ENCODE measurements around the gene EPHB1. TPM values are rescaled to one million over a fixed set of nuclear protein-coding genes. Genes with fewer than 3 reads are reported as not detected.

The EPHB1 gene
- total RNA-seq, 5 donors from 2014 or later (not counting 1 experiment from before 2014, with no cell fraction given): 0.28 to 0.72 (median 0.31) TPM; not detected in 1

DNA sequence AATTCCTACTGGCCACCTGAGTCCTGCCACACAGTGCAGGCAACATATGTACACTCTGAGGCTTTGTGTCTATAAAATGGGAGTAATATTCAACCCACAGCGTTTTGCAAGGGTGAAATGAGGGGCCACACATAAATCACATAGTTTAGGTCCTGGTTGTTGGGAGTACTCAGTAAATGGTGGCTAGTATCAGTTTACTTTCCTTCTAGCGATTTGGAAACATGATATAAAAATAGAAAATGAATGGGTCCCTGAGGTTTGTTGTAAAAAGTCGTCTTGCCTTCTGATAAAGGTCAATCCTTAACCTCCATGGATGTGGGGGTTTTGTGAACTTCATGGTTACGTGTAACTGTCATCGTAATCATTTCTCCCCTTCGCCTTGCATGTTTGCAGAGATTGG lies 472.4 kb downstream of the EPHB1 start:
- no peak overlapping the region for H3K4me3 ChIP-seq (ENCODE audit: control insufficient read depth in 1 of 2, extremely low read depth in 1 of 2, low read length in 1 of 2)
- Mint-ChIP-seq H3K4me3 (no peak overlapping the region), H3K4me1 (no peaks in the 10 kb centered on the region), H3K36me3 (no peaks in the 10 kb centered on the region), H3K27me3 (peaks cover 0 to 11% of the 10 kb centered on the region in 2 donors), H3K9me3 (peaks cover 0 to 12% (median 0%) of the 10 kb centered on the region in 3 donors), H3K27ac (no peak overlapping the region)
- POLR2A ChIA-PET: no interaction called here
- H3K9me3 ChIP-seq: no peaks in the 10 kb centered on the region
- H3K4me1 ChIP-seq (ENCODE audit: control insufficient read depth in 1 of 2, extremely low read depth in 1 of 2, insufficient read depth in 2 of 2, low read length in 2 of 2): no peaks in the 10 kb centered on the region
- CTCF ChIA-PET: no interaction called here
- no peak overlapping the region for H3K27ac ChIP-seq (ENCODE audit: low read length)
- DNase-seq (no peak), ATAC-seq (replicated peaks in 1 of 4) (no peak)
- H3K36me3 ChIP-seq (ENCODE audit: control insufficient read depth in 2 of 2, extremely low read depth in 1 of 2, insufficient read depth in 1 of 2, low read length in 1 of 2): no peaks in the 10 kb centered on the region
- peaks cover 0 to 7% of the 10 kb centered on the region in 2 experiments for H3K27me3 ChIP-seq (replicated peaks in 1 of 2; ENCODE audit: control insufficient read depth in 2 of 2, extremely low read depth in 1 of 2, insufficient read depth in 2 of 2, low read length in 1 of 2)
- WGBS (ENCODE audit: insufficient coverage): 74% methylated on average over 5 of the region's 6 CpGs

DNA sequence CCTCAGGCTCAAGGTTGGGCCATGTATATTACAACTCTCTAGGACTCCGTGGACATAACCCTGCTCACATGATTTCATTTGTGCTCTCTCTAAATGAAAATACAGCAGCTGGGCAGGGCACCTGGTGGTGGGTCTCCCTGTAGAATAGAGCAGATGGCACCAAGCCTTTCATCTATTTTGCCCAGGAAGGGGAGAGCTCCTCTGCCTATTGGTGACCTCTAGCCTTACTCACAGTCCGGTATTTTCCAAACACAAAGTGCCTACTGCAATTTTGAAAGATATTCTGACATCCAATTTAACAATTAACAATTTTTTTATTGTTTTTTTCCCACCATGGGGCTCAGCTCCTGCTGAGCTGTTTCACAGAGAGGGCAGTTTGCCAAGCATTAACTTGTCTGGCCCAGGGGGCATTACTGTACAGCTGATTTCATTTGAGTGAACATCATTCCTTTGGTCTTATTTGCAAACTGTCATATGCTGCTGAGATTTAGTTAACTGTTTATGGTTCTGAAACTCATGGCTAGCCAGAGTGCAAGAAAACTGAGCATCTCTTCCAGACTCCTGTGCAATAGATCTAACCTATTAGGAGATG lies 474.0 kb downstream of the EPHB1 start:
- no peaks in the 10 kb centered on the region for H3K4me1 Mint-ChIP-seq
- 80% methylated on average over 1 of the region's 2 CpGs for WGBS (ENCODE audit: insufficient coverage)
- no peaks in the 10 kb centered on the region for H3K9me3 ChIP-seq

DNA sequence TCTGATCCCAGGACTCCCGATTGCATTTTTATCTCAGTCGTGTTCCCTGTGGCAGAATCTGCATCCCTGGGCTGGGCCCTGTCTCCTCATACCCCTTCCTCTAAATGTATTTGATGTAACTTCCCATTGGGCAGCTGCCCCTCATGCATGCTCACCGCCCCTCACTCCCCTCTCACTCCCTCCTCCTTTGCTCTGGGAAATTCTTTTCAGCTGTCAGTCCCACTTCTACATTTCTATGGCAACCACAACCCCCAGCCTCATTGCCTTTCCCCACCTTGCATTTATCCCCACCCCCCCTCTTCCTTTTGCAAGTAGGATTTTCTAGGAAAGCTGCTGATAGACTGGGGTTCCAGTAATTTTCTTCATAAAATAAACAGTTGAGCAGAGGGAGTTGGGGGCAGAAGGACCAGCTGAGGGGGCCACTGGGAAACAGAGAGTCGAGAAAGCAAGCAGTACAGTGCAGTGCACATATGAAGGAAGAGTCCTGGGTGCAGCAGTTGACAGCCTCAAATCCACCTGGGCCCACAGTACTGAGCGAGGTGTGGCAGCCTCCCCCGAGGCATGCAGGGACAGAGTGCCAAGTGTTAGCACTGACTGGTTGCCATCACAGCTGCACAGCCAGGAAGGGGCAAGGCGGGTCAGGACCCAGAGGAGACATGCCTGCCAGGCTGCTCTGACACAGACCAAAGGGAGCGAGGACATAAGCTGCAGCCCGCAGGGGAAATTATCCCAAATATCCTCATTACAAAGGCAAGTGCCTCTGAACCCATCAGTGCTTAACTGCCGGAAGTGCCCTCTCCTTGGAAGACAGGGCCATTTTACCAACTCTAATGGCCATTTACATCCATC lies 476.3 kb downstream of the EPHB1 start:
- H3K27ac ChIP-seq (ENCODE audit: low read length): no peak overlapping the region
- WGBS (ENCODE audit: insufficient coverage): 83% methylated on average over 8 of the region's 10 CpGs
- POLR2A ChIA-PET: no interaction called here

More for the DNA sequence above, 474.0 kb downstream of the EPHB1 start:
- no peaks in the 10 kb centered on the region for H3K36me3 Mint-ChIP-seq
- H3K27ac Mint-ChIP-seq: no peak overlapping the region
- POLR2A ChIA-PET: interaction anchor here in 1 of 2 donors (0.6 kb wide), 1 partner anchor 160 kb away, joined by 3 read pairs; no protein-coding TSS in a partner anchor
- no peak overlapping the region for H3K27ac ChIP-seq (ENCODE audit: low read length)
- no peaks in the 10 kb centered on the region for H3K4me1 ChIP-seq (ENCODE audit: control insufficient read depth in 1 of 2, extremely low read depth in 1 of 2, insufficient read depth in 2 of 2, low read length in 2 of 2)
- CTCF ChIA-PET: no interaction called here
- DNase-seq (no peak), ATAC-seq (replicated peaks in 1 of 4) (no peak)
- H3K36me3 ChIP-seq (ENCODE audit: control insufficient read depth in 2 of 2, extremely low read depth in 1 of 2, insufficient read depth in 1 of 2, low read length in 1 of 2): no peaks in the 10 kb centered on the region
- H3K27me3 ChIP-seq (replicated peaks in 1 of 2; ENCODE audit: control insufficient read depth in 2 of 2, extremely low read depth in 1 of 2, insufficient read depth in 2 of 2, low read length in 1 of 2): peaks cover 0 to 6% of the 10 kb centered on the region in 2 experiments
- peaks cover 0 to 4% of the 10 kb centered on the region in 2 donors for H3K27me3 Mint-ChIP-seq
- H3K9me3 Mint-ChIP-seq: peaks cover 0 to 7% (median 0%) of the 10 kb centered on the region in 3 donors
- H3K4me3 ChIP-seq (ENCODE audit: control insufficient read depth in 1 of 2, extremely low read depth in 1 of 2, low read length in 1 of 2): no peak overlapping the region
- H3K4me3 Mint-ChIP-seq: no peak overlapping the region

DNA sequence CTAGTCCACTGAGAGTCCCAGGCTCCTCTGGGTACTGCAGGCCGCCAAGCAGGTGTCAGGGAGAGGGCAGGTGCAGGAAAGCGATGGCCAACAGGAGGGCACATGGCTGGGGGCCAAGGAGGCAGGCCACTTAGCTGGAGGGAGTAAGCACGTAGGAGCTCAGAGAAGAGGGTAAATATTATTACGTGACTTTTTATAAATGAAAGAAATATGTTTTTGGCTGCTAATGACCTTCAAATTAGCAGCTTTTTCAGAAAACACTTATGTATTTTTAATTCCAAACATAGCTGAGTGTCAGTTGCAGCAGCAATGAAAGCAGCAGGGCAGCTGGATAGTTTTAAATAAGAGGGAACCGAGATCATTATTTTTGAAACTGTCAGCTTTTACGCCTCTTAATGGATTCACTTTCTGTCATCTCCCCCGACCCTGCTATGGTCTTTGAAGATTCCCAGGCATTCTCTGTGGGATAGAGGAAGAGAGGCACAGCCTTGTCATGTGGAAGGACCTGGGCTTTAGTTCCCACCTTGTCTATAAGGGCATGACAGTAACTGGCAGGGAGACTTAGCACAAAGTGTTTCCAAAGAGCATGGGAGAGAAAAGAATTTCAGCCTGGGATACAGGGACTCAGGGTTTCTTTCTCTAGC lies 477.1 kb downstream of the EPHB1 start:
- H3K9me3 Mint-ChIP-seq: no peaks in the 10 kb centered on the region
- no peaks in the 10 kb centered on the region for H3K27me3 Mint-ChIP-seq
- WGBS (ENCODE audit: insufficient coverage): 64% methylated on average over 4 of the region's 7 CpGs
- Histone ChIP-seq H3K4me1 (ENCODE audit: control insufficient read depth in 1 of 2, extremely low read depth in 1 of 2, insufficient read depth in 2 of 2, low read length in 2 of 2) (no peaks in the 10 kb centered on the region), H3K9me3 (no peaks in the 10 kb centered on the region), H3K36me3 (ENCODE audit: control insufficient read depth in 2 of 2, extremely low read depth in 1 of 2, insufficient read depth in 1 of 2, low read length in 1 of 2) (no peaks in the 10 kb centered on the region), H3K4me3 (ENCODE audit: control insufficient read depth in 1 of 2, extremely low read depth in 1 of 2, low read length in 1 of 2) (no peak overlapping the region), H3K27me3 (replicated peaks in 1 of 2; ENCODE audit: control insufficient read depth in 2 of 2, extremely low read depth in 1 of 2, insufficient read depth in 2 of 2, low read length in 1 of 2) (peaks cover 0 to 3% of the 10 kb centered on the region in 2 experiments), H3K27ac (ENCODE audit: low read length) (no peak overlapping the region)
- POLR2A ChIA-PET: no interaction called here
- H3K27ac Mint-ChIP-seq: no peak overlapping the region
- CTCF ChIA-PET: no interaction called here
- ATAC-seq (replicated peaks in 1 of 4) (no peak), DNase-seq (no peak)
- no peaks in the 10 kb centered on the region for H3K4me1 Mint-ChIP-seq
- no peaks in the 10 kb centered on the region for H3K36me3 Mint-ChIP-seq
- no peak overlapping the region for H3K4me3 Mint-ChIP-seq

More for the DNA sequence above, 476.3 kb downstream of the EPHB1 start:
- Histone ChIP-seq H3K36me3 (ENCODE audit: control insufficient read depth in 2 of 2, extremely low read depth in 1 of 2, insufficient read depth in 1 of 2, low read length in 1 of 2) (no peaks in the 10 kb centered on the region), H3K9me3 (no peaks in the 10 kb centered on the region), H3K4me1 (ENCODE audit: control insufficient read depth in 1 of 2, extremely low read depth in 1 of 2, insufficient read depth in 2 of 2, low read length in 2 of 2) (no peaks in the 10 kb centered on the region), H3K27me3 (replicated peaks in 1 of 2; ENCODE audit: control insufficient read depth in 2 of 2, extremely low read depth in 1 of 2, insufficient read depth in 2 of 2, low read length in 1 of 2) (peaks cover 0 to 3% of the 10 kb centered on the region in 2 experiments), H3K4me3 (ENCODE audit: control insufficient read depth in 1 of 2, extremely low read depth in 1 of 2, low read length in 1 of 2) (no peak overlapping the region)
- H3K27me3 Mint-ChIP-seq: no peaks in the 10 kb centered on the region
- no peak overlapping the region for H3K27ac Mint-ChIP-seq
- no peaks in the 10 kb centered on the region for H3K4me1 Mint-ChIP-seq
- H3K9me3 Mint-ChIP-seq: no peaks in the 10 kb centered on the region
- ATAC-seq (replicated peaks in 1 of 4) (no peak), DNase-seq (no peak)
- H3K4me3 Mint-ChIP-seq: no peak overlapping the region
- no peaks in the 10 kb centered on the region for H3K36me3 Mint-ChIP-seq
- CTCF ChIA-PET: no interaction called here

GRCh38 chr3:135292162-135292561 lies 497.1 kb downstream of the EPHB1 start:
- H3K9me3 Mint-ChIP-seq: peaks cover 0 to 14% (median 5%) of the 10 kb centered on the region in 3 donors
- DNase-seq (no peak), ATAC-seq (replicated peaks in 1 of 4) (no peak)
- no CpG with 5 or more reads among the region's 1 CpG for WGBS (ENCODE audit: insufficient coverage)
- H3K27me3 Mint-ChIP-seq: peaks cover 0 to 3% of the 10 kb centered on the region in 2 donors
- H3K27ac Mint-ChIP-seq: no peak overlapping the region
- Histone ChIP-seq H3K27me3 (replicated peaks in 1 of 2; ENCODE audit: control insufficient read depth in 2 of 2, extremely low read depth in 1 of 2, insufficient read depth in 2 of 2, low read length in 1 of 2) (no peaks in the 10 kb centered on the region), H3K27ac (ENCODE audit: low read length) (no peak overlapping the region), H3K36me3 (ENCODE audit: control insufficient read depth in 2 of 2, extremely low read depth in 1 of 2, insufficient read depth in 1 of 2, low read length in 1 of 2) (no peaks in the 10 kb centered on the region), H3K9me3 (no peaks in the 10 kb centered on the region), H3K4me3 (ENCODE audit: control insufficient read depth in 1 of 2, extremely low read depth in 1 of 2, low read length in 1 of 2) (no peak overlapping the region), H3K4me1 (ENCODE audit: control insufficient read depth in 1 of 2, extremely low read depth in 1 of 2, insufficient read depth in 2 of 2, low read length in 2 of 2) (no peaks in the 10 kb centered on the region)
- no peaks in the 10 kb centered on the region for H3K36me3 Mint-ChIP-seq
- POLR2A ChIA-PET: no interaction called here
- H3K4me3 Mint-ChIP-seq: no peak overlapping the region
- CTCF ChIA-PET: no interaction called here
- H3K4me1 Mint-ChIP-seq: no peaks in the 10 kb centered on the region

DNA sequence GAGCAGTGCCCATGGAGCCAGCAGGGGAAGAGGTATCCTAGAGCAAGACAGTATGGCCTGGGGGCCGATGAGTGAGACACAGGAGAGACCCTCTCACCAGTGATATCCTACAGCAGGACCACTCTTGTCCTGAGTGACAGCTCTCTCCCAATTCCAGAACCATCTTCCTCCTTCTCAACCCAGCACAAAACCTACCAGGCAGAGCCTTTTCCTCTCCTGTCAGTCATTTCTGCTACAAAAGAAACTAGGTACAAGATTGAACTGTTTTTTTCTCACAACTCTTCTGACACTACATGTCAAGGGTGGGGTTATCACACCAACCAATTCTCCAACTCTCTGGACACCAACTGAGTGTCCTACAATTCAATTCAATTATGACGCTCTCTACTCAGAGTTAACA lies 506.6 kb downstream of the EPHB1 start:
- DNase-seq (no peak), ATAC-seq (replicated peaks in 1 of 4) (no peak)
- Histone ChIP-seq H3K27ac (ENCODE audit: low read length) (no peak overlapping the region), H3K36me3 (ENCODE audit: control insufficient read depth in 2 of 2, extremely low read depth in 1 of 2, insufficient read depth in 1 of 2, low read length in 1 of 2) (no peaks in the 10 kb centered on the region), H3K27me3 (replicated peaks in 1 of 2; ENCODE audit: control insufficient read depth in 2 of 2, extremely low read depth in 1 of 2, insufficient read depth in 2 of 2, low read length in 1 of 2) (no peaks in the 10 kb centered on the region), H3K9me3 (no peaks in the 10 kb centered on the region), H3K4me1 (ENCODE audit: control insufficient read depth in 1 of 2, extremely low read depth in 1 of 2, insufficient read depth in 2 of 2, low read length in 2 of 2) (no peaks in the 10 kb centered on the region), H3K4me3 (ENCODE audit: control insufficient read depth in 1 of 2, extremely low read depth in 1 of 2, low read length in 1 of 2) (no peak overlapping the region)
- no peaks in the 10 kb centered on the region for H3K36me3 Mint-ChIP-seq
- H3K27me3 Mint-ChIP-seq: peaks cover 0 to 5% of the 10 kb centered on the region in 2 donors
- H3K4me3 Mint-ChIP-seq: no peak overlapping the region
- WGBS (ENCODE audit: insufficient coverage): 50% methylated on average over 1 of the region's 2 CpGs
- peaks cover 0 to 12% (median 4%) of the 10 kb centered on the region in 3 donors for H3K9me3 Mint-ChIP-seq
- POLR2A ChIA-PET: no interaction called here
- CTCF ChIA-PET: no interaction called here
- no peak overlapping the region for H3K27ac Mint-ChIP-seq
- H3K4me1 Mint-ChIP-seq: no peaks in the 10 kb centered on the region

All from T-cell (primary cell).